ENCODE results near the gene POFUT1. TPM values are rescaled to one million over a fixed set of nuclear protein-coding genes. Genes with fewer than 3 reads are reported as not detected.

The POFUT1 gene
- polyA plus RNA-seq, 3 donors = 10.9 to 22.8 (median 11.8) TPM

- H3K4me1 ChIP-seq (ENCODE audit: control insufficient read depth in 1 of 2, insufficient read depth in 2 of 2, low read length in 2 of 2) = no peaks in the 10 kb centered on the region
- H3K27ac ChIP-seq (ENCODE audit: low read depth in 1 of 2, low read length in 2 of 2) = peak overlapping the region in 1 of 2 donors; percentile 12
- H3K9me3 Mint-ChIP-seq = no peaks in the 10 kb centered on the region
- H3K9ac ChIP-seq (ENCODE audit: insufficient read depth, low read length, poor library complexity, severe bottlenecking) = no peak overlapping the region
- H2AFZ ChIP-seq (ENCODE audit: insufficient read depth, low read depth, low read length, poor library complexity, severe bottlenecking) = no peak overlapping the region
- WGBS (ENCODE audit: insufficient coverage) = 98% methylated on average over 5 of the region's 13 CpGs
- no peak for TF ChIP-seq CTCF (IDR thresholded peaks at IDR 0.05)
- H3K36me3 ChIP-seq (replicated peaks in 1 of 2; ENCODE audit: control insufficient read depth in 1 of 2, insufficient read depth in 2 of 2, low read length in 2 of 2) = peaks cover 58 to 94% of the 10 kb centered on the region in 2 donors
- H3K4me1 Mint-ChIP-seq = peaks cover 2% of the 10 kb centered on the region
- peaks cover 78 to 93% of the 10 kb centered on the region in 2 donors for H3K36me3 Mint-ChIP-seq
- H3K4me3 Mint-ChIP-seq = no peak overlapping the region
- H3K79me2 ChIP-seq (ENCODE audit: insufficient read depth, low read length) = peaks cover 4% of the 10 kb centered on the region
- intact Hi-C loops (cut with micrococcal nuclease) = no loop called here
- peak overlapping the region in 2 of 7 donors; percentile 23 to 30 for H3K27ac Mint-ChIP-seq
- H3K4me2 ChIP-seq (replicated peaks; ENCODE audit: extremely low read depth, low read length, poor library complexity, severe bottlenecking) = no peak overlapping the region
- H3K27me3 Mint-ChIP-seq (ENCODE audit: low read depth in 3 of 3) = peaks cover 0 to 1% (median 0%) of the 10 kb centered on the region in 3 donors
- H3K9me3 ChIP-seq (replicated peaks in 1 of 2; ENCODE audit: control insufficient read depth in 1 of 2, insufficient read depth in 1 of 2, low read length in 2 of 2) = no peaks in the 10 kb centered on the region
- no peaks in the 10 kb centered on the region for H3K27me3 ChIP-seq (ENCODE audit: control insufficient read depth in 2 of 2, insufficient read depth in 2 of 2, low read length in 2 of 2)
- DNase-seq = no peak
- H3K4me3 ChIP-seq (replicated peaks in 1 of 3; ENCODE audit: low read depth in 2 of 3, low read length in 3 of 3) = no peak overlapping the region
- H4K20me1 ChIP-seq (ENCODE audit: insufficient read depth, low read length) = no peaks in the 10 kb centered on the region
These were observed 8.8 kb downstream of the POFUT1 start for GRCh38 chr20:32216179-32217142.

GRCh38 chr20:32218156-32218900 is 10.6 kb downstream of the POFUT1 start:
- DNase-seq = no peak
- Histone ChIP-seq H3K9ac (ENCODE audit: insufficient read depth, low read length, poor library complexity, severe bottlenecking) (no peak overlapping the region), H3K4me3 (replicated peaks in 1 of 3; ENCODE audit: low read depth in 2 of 3, low read length in 3 of 3) (no peak overlapping the region), H3K27me3 (ENCODE audit: control insufficient read depth in 2 of 2, insufficient read depth in 2 of 2, low read length in 2 of 2) (no peaks in the 10 kb centered on the region), H4K20me1 (ENCODE audit: insufficient read depth, low read length) (no peaks in the 10 kb centered on the region), H2AFZ (ENCODE audit: insufficient read depth, low read depth, low read length, poor library complexity, severe bottlenecking) (no peak overlapping the region), H3K9me3 (replicated peaks in 1 of 2; ENCODE audit: control insufficient read depth in 1 of 2, insufficient read depth in 1 of 2, low read length in 2 of 2) (no peaks in the 10 kb centered on the region), H3K79me2 (ENCODE audit: insufficient read depth, low read length) (no peaks in the 10 kb centered on the region), H3K27ac (ENCODE audit: low read depth in 1 of 2, low read length in 2 of 2) (no peak overlapping the region), H3K4me1 (ENCODE audit: control insufficient read depth in 1 of 2, insufficient read depth in 2 of 2, low read length in 2 of 2) (no peaks in the 10 kb centered on the region), H3K4me2 (replicated peaks; ENCODE audit: extremely low read depth, low read length, poor library complexity, severe bottlenecking) (no peak overlapping the region), H3K36me3 (replicated peaks in 1 of 2; ENCODE audit: control insufficient read depth in 1 of 2, insufficient read depth in 2 of 2, low read length in 2 of 2) (peaks cover 63 to 98% of the 10 kb centered on the region in 2 donors)
- Mint-ChIP-seq H3K4me3 (no peak overlapping the region), H3K4me1 (no peaks in the 10 kb centered on the region), H3K27ac (peak overlapping the region in 2 of 7 donors; percentile 30 to 51), H3K27me3 (ENCODE audit: low read depth in 3 of 3) (peaks cover 0 to 1% (median 0%) of the 10 kb centered on the region in 3 donors), H3K9me3 (no peaks in the 10 kb centered on the region), H3K36me3 (peaks cover 81 to 93% of the 10 kb centered on the region in 2 donors)
- WGBS (ENCODE audit: insufficient coverage) = 97% methylated on average over 5 of the region's 5 CpGs
- intact Hi-C loops (cut with micrococcal nuclease) = no loop called here
- no peak for TF ChIP-seq CTCF (IDR thresholded peaks at IDR 0.05)

Data from CD14-positive monocyte (primary cell).